GM12878 (cell line): ENCODE measurements around the gene M1AP. TPM values are rescaled to one million over a fixed set of nuclear protein-coding genes. Genes with fewer than 3 reads are reported as not detected.

Experiments
- BMI1 ChIP-seq: fragments of 450-650 bp; IDR thresholded peaks from 2 replicates; pipeline ENCODE4 v1.6.1; 2016; ENCODE audit warnings: mild to moderate bottlenecking, moderate library complexity, borderline replicate concordance
- EGR1 ChIP-seq, 2 experiments: IDR thresholded peaks; 1 replicate in 1 of 2; 2 replicates in 1 of 2; pipeline ENCODE4 v1.6.1; 2011 to 2012; ENCODE audit warnings: low read depth in 2 of 2, low read length in 2 of 2, borderline replicate concordance in 1 of 2, mild to moderate bottlenecking in 1 of 2, moderate library complexity in 1 of 2
- FOS ChIP-seq: IDR thresholded peaks from 3 replicates; pipeline ENCODE4 v1.6.1; 2011; ENCODE audit warnings: borderline replicate concordance; ENCODE audit not compliant: insufficient read length; ENCODE audit errors: extremely low read depth
- HSF1 ChIP-seq: fragments of 150-350 bp; IDR thresholded peaks from 2 replicates; pipeline ENCODE4 v1.6.1; 2014; ENCODE audit warnings: mild to moderate bottlenecking, low read depth, low read length
- MTA2 ChIP-seq: fragments of 450-650 bp; IDR thresholded peaks from 2 replicates; pipeline ENCODE4 v1.6.1; 2016; ENCODE audit warnings: low read depth, mild to moderate bottlenecking, moderate library complexity
- MTA3 ChIP-seq: IDR thresholded peaks from 2 replicates; pipeline ENCODE4 v1.6.1; 2012; ENCODE audit warnings: low read length, inconsistent platforms, borderline replicate concordance
- NFYA ChIP-seq: IDR thresholded peaks from 2 replicates; pipeline ENCODE4 v1.6.1; 2011; ENCODE audit warnings: low read depth, mild to moderate bottlenecking, low read length, improper control_type of control experiment, borderline replicate concordance
- NR2C1 ChIP-seq: fragments of 450-650 bp; IDR thresholded peaks from 2 replicates; pipeline ENCODE4 v1.6.1; 2017; ENCODE audit warnings: antibody characterized with exemption, mild to moderate bottlenecking, moderate library complexity
- NRF1 ChIP-seq: conservative IDR thresholded peaks from 2 replicates; pipeline ENCODE4 v1.6.1; 2011; ENCODE audit warnings: mild to moderate bottlenecking, low read depth, low read length, improper control_type of control experiment
- PAX5 ChIP-seq: IDR thresholded peaks from 2 replicates; pipeline ENCODE4 v1.6.1; 2011; ENCODE audit warnings: low read depth, low read length, borderline replicate concordance
- PKNOX1 ChIP-seq: fragments of 450-650 bp; IDR thresholded peaks from 2 replicates; pipeline ENCODE4 v1.6.1; 2016; ENCODE audit warnings: mild to moderate bottlenecking
- RAD51 ChIP-seq: fragments of 450-650 bp; IDR thresholded peaks from 2 replicates; pipeline ENCODE4 v1.6.1; 2016; ENCODE audit warnings: moderate library complexity, mild to moderate bottlenecking, inconsistent platforms
- REST ChIP-seq: IDR thresholded peaks from 2 replicates; pipeline ENCODE4 v1.6.1; 2012; ENCODE audit warnings: mild to moderate bottlenecking, low read depth, low read length
- SMARCA5 ChIP-seq: fragments of 450-650 bp; IDR thresholded peaks from 2 replicates; pipeline ENCODE4 v1.6.1; 2017; ENCODE audit warnings: mild to moderate bottlenecking
- SP1 ChIP-seq: IDR thresholded peaks from one replicate; pipeline ENCODE4 v1.6.1; 2011; ENCODE audit warnings: low read depth, low read length
- SREBF1 ChIP-seq: IDR thresholded peaks from 2 replicates; pipeline ENCODE4 v1.6.1; 2012; ENCODE audit warnings: mild to moderate bottlenecking, low read length
- TBL1XR1 ChIP-seq: IDR thresholded peaks from 2 replicates; pipeline ENCODE4 v1.6.1; 2012; ENCODE audit warnings: low read depth, low read length, improper control_type of control experiment
- ZSCAN29 ChIP-seq: fragments of 450-650 bp; IDR thresholded peaks from 2 replicates; pipeline ENCODE4 v1.6.1; 2017; ENCODE audit warnings: mild to moderate bottlenecking, moderate library complexity
- polyA plus RNA-seq, 11 experiments: library from polyadenylated mRNA; depleted of rRNA in 4 of 11; unstranded in 6 of 11; stranded (reverse) in 5 of 11; fragments of >200 nt; fragmentation: Nextera tagmentation in 4 of 11; fragmentation: Illumina TruSeq in 1 of 11; extraction: Ambion mirVana in 4 of 11; extraction: Trizol in 1 of 11; gene quantifications; 1 replicate in 1 of 11; 2 replicates in 10 of 11; pipeline versions ENCODE4 v1.2.1 to v1.2.3, GENCODE V29; 2011 to 2016; ENCODE audit warnings: inconsistent platforms in 2 of 11, missing spikeins in 2 of 11, low read depth in 1 of 11
- total RNA-seq, 4 experiments: library from RNA; depleted of rRNA in 3 of 4; stranded (reverse); fragments of >200 nt in 3 of 4; fragmentation: Illumina TruSeq in 1 of 4; extraction: Trizol in 1 of 4; gene quantifications; 2 replicates each; pipeline versions ENCODE4 v1.2.1 to v1.2.3, GENCODE V29; 2013 to 2021
- TF ChIP-seq, protein P1 (sequence below): IDR thresholded peaks from 2 replicates; pipeline ENCODE4 v1.6.1; 2012; ENCODE audit warnings: low read depth, low read length, improper control_type of control experiment
- TF ChIP-seq, protein P2 (sequence below): fragments of 450-650 bp; conservative IDR thresholded peaks from 2 replicates; pipeline ENCODE4 v1.6.1; 2017; ENCODE audit warnings: mild to moderate bottlenecking, moderate library complexity

The M1AP gene
- total and polyA plus RNA-seq, 10 of the 15 experiments (the other 5 are each of a cell fraction or from before 2014, with no cell fraction given) = 0.04 to 0.32 (median 0.16) TPM; not detected in 4

GRCh38 chr2:74529357-74530238 is 118.5 kb downstream of the M1AP start, which contains the start of the genes AUP1 and HTRA2 (continued):
- TF ChIP-seq MTA3 = no peak
- TF ChIP-seq RAD51 = no peak
- no peak for TF ChIP-seq ZSCAN29
- peak; percentile 86 for TF ChIP-seq NR2C1
- TF ChIP-seq, protein P1, sequence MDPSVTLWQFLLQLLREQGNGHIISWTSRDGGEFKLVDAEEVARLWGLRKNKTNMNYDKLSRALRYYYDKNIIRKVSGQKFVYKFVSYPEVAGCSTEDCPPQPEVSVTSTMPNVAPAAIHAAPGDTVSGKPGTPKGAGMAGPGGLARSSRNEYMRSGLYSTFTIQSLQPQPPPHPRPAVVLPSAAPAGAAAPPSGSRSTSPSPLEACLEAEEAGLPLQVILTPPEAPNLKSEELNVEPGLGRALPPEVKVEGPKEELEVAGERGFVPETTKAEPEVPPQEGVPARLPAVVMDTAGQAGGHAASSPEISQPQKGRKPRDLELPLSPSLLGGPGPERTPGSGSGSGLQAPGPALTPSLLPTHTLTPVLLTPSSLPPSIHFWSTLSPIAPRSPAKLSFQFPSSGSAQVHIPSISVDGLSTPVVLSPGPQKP = peak; percentile 61; the same call in 1 of the 2 replicates
- no peak; a peak in 1 of 3 replicates for TF ChIP-seq EGR1 (IDR thresholded peaks at IDR 0.05; ENCODE audit: borderline replicate concordance in 1 of 2, low read depth in 2 of 2, low read length in 2 of 2)
- no peak for TF ChIP-seq NRF1
- 0 out of 2 replicates have a peak, but pooled peaks have one; percentile 22 for TF ChIP-seq SMARCA5
- no peak for TF ChIP-seq FOS
- no peak; the same call in 1 of the 2 replicates for TF ChIP-seq TBL1XR1
- peak; percentile 10; the same call in 1 of the 2 replicates for TF ChIP-seq PKNOX1
- TF ChIP-seq SP1 = peak; percentile 53
- TF ChIP-seq, protein P2, sequence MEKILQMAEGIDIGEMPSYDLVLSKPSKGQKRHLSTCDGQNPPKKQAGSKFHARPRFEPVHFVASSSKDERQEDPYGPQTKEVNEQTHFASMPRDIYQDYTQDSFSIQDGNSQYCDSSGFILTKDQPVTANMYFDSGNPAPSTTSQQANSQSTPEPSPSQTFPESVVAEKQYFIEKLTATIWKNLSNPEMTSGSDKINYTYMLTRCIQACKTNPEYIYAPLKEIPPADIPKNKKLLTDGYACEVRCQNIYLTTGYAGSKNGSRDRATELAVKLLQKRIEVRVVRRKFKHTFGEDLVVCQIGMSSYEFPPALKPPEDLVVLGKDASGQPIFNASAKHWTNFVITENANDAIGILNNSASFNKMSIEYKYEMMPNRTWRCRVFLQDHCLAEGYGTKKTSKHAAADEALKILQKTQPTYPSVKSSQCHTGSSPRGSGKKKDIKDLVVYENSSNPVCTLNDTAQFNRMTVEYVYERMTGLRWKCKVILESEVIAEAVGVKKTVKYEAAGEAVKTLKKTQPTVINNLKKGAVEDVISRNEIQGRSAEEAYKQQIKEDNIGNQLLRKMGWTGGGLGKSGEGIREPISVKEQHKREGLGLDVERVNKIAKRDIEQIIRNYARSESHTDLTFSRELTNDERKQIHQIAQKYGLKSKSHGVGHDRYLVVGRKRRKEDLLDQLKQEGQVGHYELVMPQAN = peak; percentile 65; the same call in 1 of the 2 replicates
- TF ChIP-seq SREBF1 = no peak; the same call in 1 of the 2 replicates
- TF ChIP-seq REST = no peak
- no peak for TF ChIP-seq BMI1
- peak; percentile 19; the same call in 1 of the 2 replicates for TF ChIP-seq PAX5
- TF ChIP-seq HSF1 = no peak
- no peak for TF ChIP-seq NFYA
- TF ChIP-seq MTA2 = no peak
